Loucy (cell line): ENCODE results near the gene KLHL40.

Experiments
- H2AFZ ChIP-seq: fragments of 200-600 bp; sonication (generic); 2 replicates; pipeline ENCODE4 v1.6.0; 2016; ENCODE audit warnings: antibody characterized with exemption, mild to moderate bottlenecking, low read length, moderate library complexity
- H3F3A ChIP-seq: fragments of 200-600 bp; 2 replicates; pipeline ENCODE4 v1.6.0; 2016; ENCODE audit warnings: antibody characterized with exemption, low read depth, mild to moderate bottlenecking
- H3K27me3 ChIP-seq: fragments of 200-600 bp; sonication (generic); 2 replicates; pipeline ENCODE4 v1.6.1; 2014; ENCODE audit warnings: low read length, mild to moderate bottlenecking; ENCODE audit not compliant: insufficient read depth, poor library complexity, severe bottlenecking
- H3K36me3 ChIP-seq: fragments of 200-600 bp; sonication (generic); 2 replicates; pipeline ENCODE4 v1.6.1; 2016; ENCODE audit warnings: low read length; ENCODE audit not compliant: insufficient read depth
- H3K4me1 ChIP-seq: fragments of 200-600 bp; sonication (generic); 2 replicates; pipeline ENCODE4 v1.5.1; 2014; ENCODE audit warnings: low read length, mild to moderate bottlenecking; ENCODE audit not compliant: insufficient read depth, poor library complexity, severe bottlenecking
- H3K4me2 ChIP-seq: fragments of 200-600 bp; sonication (generic); 2 replicates; pipeline ENCODE4 v1.6.0; 2014; ENCODE audit warnings: antibody characterized with exemption, low read length, low read depth, mild to moderate bottlenecking; ENCODE audit not compliant: poor library complexity, severe bottlenecking
- H3K4me3 ChIP-seq: fragments of 200-600 bp; sonication (generic); 2 replicates; pipeline ENCODE4 v1.5.1; 2014; ENCODE audit warnings: low read length, mild to moderate bottlenecking, mixed read lengths; ENCODE audit not compliant: poor library complexity, severe bottlenecking
- H3K79me2 ChIP-seq: fragments of 200-600 bp; sonication (generic); 2 replicates; pipeline ENCODE4 v1.6.1; 2014; ENCODE audit warnings: low read length; ENCODE audit not compliant: insufficient read depth
- H3K9ac ChIP-seq: fragments of 200-600 bp; sonication (generic); 2 replicates; pipeline ENCODE4 v1.6.0; 2014; ENCODE audit warnings: mild to moderate bottlenecking, low read depth, low read length, moderate library complexity; ENCODE audit not compliant: poor library complexity, severe bottlenecking
- H3K9me2 ChIP-seq: fragments of 200-600 bp; sonication (generic); replicated peaks from 2 replicates; pipeline ENCODE4 v1.6.1; 2016; ENCODE audit warnings: low read depth, low read length, mixed read lengths
- H3K9me3 ChIP-seq: fragments of 200-600 bp; sonication (generic); 2 replicates; pipeline ENCODE4 v1.6.1; 2014; ENCODE audit warnings: mild to moderate bottlenecking, antibody characterized with exemption, low read length, low read depth; ENCODE audit not compliant: insufficient read depth
- H4K20me1 ChIP-seq: fragments of 200-600 bp; sonication (generic); 2 replicates; pipeline ENCODE4 v1.6.0; 2014; ENCODE audit warnings: antibody characterized with exemption, low read length, mild to moderate bottlenecking; ENCODE audit not compliant: insufficient read depth, poor library complexity, severe bottlenecking
- EZH2phosphoT487 ChIP-seq: fragments of 200-600 bp; IDR thresholded peaks from 2 replicates; pipeline ENCODE4 v1.6.1; 2018; ENCODE audit warnings: antibody characterized with exemption, mild to moderate bottlenecking, moderate library complexity, borderline replicate concordance
- TF ChIP-seq, protein P1 (sequence below): fragments of 200-600 bp; sonication (generic); conservative IDR thresholded peaks from 2 replicates; pipeline ENCODE4 v1.5.1; 2014; ENCODE audit warnings: mild to moderate bottlenecking, antibody characterized with exemption, low read length

The KLHL40 gene

GRCh38 chr3:42735019-42735418 lies 49.7 kb downstream of the KLHL40 start:
- TF ChIP-seq EZH2phosphoT487, result no peak
- TF ChIP-seq, protein P1, sequence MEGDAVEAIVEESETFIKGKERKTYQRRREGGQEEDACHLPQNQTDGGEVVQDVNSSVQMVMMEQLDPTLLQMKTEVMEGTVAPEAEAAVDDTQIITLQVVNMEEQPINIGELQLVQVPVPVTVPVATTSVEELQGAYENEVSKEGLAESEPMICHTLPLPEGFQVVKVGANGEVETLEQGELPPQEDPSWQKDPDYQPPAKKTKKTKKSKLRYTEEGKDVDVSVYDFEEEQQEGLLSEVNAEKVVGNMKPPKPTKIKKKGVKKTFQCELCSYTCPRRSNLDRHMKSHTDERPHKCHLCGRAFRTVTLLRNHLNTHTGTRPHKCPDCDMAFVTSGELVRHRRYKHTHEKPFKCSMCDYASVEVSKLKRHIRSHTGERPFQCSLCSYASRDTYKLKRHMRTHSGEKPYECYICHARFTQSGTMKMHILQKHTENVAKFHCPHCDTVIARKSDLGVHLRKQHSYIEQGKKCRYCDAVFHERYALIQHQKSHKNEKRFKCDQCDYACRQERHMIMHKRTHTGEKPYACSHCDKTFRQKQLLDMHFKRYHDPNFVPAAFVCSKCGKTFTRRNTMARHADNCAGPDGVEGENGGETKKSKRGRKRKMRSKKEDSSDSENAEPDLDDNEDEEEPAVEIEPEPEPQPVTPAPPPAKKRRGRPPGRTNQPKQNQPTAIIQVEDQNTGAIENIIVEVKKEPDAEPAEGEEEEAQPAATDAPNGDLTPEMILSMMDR, result no peak
- Histone ChIP-seq H3K9me2 (no peaks in the 10 kb centered on the region), H3K79me2 (no peaks in the 10 kb centered on the region), H3K9ac (no peak overlapping the region), H3K4me3 (no peak overlapping the region), H3K27me3 (no peaks in the 10 kb centered on the region), H3K4me1 (no peaks in the 10 kb centered on the region), H2AFZ (no peak overlapping the region), H3F3A (no peaks in the 10 kb centered on the region), H3K4me2 (no peak overlapping the region), H3K9me3 (no peaks in the 10 kb centered on the region), H3K36me3 (no peaks in the 10 kb centered on the region), H4K20me1 (no peaks in the 10 kb centered on the region)

DNA sequence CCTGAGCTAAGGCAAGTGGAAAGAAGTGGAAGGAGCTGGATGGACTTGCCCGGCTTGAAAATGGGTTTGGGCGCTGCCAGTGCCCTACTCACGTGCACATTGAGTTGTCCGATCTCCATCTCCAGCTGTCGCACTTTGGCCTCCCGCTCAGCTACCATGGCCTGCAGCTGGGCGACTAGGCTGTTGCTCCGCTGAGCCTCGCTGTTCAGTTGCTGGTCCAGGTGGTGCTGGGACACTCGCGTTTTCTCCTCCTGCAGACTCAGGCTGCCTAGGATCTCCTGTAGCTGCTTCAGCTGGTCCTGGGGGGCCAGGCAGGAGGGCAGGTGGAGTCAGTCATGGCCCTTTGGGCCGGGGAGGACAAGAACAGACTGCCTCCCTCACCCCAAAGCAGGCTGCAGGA lies 50.3 kb downstream of the KLHL40 start:
- Histone ChIP-seq H3K27me3 (no peaks in the 10 kb centered on the region), H2AFZ (no peak overlapping the region), H4K20me1 (no peaks in the 10 kb centered on the region), H3K4me2 (no peak overlapping the region), H3K9ac (no peak overlapping the region), H3K36me3 (no peaks in the 10 kb centered on the region), H3K79me2 (no peaks in the 10 kb centered on the region), H3K4me1 (no peaks in the 10 kb centered on the region), H3F3A (no peaks in the 10 kb centered on the region), H3K4me3 (no peak overlapping the region), H3K9me2 (no peaks in the 10 kb centered on the region), H3K9me3 (no peaks in the 10 kb centered on the region)
- TF ChIP-seq EZH2phosphoT487, result no peak
- TF ChIP-seq, protein P1, result no peak

DNA sequence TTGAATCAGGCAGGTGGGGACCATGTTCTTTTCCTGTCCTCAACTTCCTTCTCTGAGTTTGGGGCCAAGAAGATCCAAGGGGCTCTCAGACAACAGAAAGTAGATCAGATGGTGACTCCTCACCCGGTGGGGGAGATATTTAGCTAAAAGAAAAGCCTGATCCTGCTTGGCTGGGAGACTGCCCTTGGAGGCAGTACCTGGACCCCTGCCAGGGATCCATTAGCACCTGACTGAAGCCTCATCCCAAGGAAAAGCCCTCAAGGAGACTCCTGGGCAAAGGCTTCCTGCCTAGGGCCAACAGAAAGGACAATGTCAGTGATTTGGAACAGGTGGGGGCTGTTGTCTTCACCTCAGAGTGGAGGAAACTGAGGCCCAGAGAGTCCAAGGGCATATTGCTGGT lies 50.7 kb downstream of the KLHL40 start:
- Histone ChIP-seq H3K4me3 (no peak overlapping the region), H3K9ac (no peak overlapping the region), H3K9me2 (no peaks in the 10 kb centered on the region), H3K36me3 (no peaks in the 10 kb centered on the region), H3K79me2 (no peaks in the 10 kb centered on the region), H3K4me2 (no peak overlapping the region), H3K4me1 (no peaks in the 10 kb centered on the region), H3K9me3 (no peaks in the 10 kb centered on the region), H4K20me1 (no peaks in the 10 kb centered on the region), H3F3A (no peaks in the 10 kb centered on the region), H2AFZ (no peak overlapping the region), H3K27me3 (no peaks in the 10 kb centered on the region)
- TF ChIP-seq, protein P1, result no peak
- TF ChIP-seq EZH2phosphoT487, result no peak
